CD4-positive, alpha-beta T cell treated with Interleukin-4 for 1 hour (primary cell): ENCODE measurements around the gene SSC4D.
A peak's percentile ranks its signal among the peaks of the same experiment; 100 is the strongest.
"Not testable (repeated sequence)": the region's sequence is repeated elsewhere in the genome, so short reads cannot be mapped to it uniquely, and the experiment has no call there.

Source experiments
- DNase-seq, 2 donors: peaks; one replicate each; pipeline ENCODE4 v3.0.0-alpha.2; 2020 to 2022

Gene SSC4D

DNA sequence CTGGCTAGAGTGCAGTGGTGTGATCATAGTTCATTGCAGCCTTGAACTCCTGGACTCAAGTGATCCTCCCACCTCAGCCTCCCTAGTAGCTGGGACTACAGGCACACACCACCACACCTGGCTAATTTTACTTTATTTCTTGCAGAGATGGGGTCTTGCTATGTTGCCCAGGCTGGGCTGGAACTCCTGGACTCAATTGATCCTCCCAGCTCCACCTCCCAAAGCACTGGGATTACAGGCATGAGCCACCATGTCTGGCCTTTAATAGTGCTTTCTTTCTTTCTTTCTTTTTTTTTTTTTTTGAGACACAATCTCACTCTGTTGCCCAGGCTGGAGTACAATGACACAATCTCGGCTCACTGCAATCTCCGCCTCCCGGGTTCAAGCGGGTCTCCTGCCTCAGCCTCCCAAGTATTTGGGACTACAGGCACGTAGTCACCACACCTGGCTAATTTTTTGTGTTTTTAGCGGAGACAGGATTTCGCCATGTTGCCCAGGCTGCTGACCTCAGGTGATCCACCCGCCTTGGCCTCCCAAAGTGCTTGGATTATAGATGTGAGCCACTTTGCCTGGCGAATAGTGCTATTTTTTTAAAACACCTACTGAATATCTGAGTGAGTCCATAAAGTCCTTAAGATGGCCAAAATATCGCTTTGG is 8.3 kb upstream of the SSC4D start:
- DNase-seq: not testable (repeated sequence)

DNA sequence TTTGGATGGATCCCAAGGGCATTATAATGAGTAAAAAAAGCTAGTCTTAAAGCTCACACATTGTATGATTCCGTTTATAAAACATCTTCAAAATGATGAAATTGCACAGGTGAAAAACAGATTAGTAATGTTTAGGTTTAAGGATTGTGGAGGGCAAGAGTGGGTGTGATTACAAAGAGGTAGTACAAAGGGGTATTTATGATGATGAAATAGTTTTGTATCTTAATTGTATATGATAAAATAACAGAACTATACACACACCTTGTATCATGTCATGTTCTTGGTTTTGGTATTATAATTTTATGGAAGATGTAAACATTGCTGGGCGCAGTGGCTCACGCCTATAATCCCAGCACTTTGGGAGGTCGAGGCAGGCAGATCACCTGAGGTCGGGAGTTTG is 2.8 kb upstream of the SSC4D start:
- no peak for DNase-seq

DNA sequence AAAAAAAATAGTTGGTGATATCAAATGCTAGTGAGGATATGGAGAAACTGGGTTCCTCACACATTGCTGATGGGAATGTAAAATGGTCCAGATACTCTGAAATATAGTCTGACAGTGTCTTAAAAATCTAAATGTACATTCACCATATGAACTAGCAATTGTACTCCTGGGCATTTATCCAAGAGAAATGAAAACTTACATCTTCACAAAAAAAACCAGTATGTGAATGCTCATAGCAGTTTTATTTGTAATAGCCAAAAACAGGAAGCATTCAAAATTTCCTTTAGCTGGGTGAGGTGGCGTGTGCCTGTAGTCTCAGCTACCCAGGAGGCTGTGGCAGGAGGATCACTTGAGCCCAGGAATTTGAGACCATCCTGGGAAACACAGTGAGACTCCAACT is 2.1 kb upstream of the SSC4D start:
- no peak for DNase-seq

DNA sequence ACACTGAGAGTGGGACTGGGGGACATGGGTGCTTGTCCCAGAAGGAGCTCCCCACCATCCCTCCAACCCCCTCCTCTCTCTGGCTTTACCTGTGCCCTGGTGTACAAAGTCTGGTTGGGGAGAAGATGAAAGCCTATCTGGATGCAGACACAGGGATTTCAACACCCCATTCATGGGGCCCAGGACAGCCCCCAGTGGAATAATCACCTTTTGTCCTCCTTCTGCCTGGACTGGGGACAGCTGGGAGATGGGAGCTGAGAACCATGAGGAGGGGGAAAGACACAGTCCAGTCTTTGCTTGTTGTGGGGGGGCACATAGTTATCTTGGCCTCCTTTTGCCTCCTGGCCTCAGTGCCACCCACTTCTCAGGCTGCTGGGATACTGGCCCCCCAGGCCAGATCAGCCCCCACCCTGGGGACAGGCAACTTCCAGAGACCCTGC is 1.4 kb downstream of the SSC4D start:
- no peak for DNase-seq

DNA sequence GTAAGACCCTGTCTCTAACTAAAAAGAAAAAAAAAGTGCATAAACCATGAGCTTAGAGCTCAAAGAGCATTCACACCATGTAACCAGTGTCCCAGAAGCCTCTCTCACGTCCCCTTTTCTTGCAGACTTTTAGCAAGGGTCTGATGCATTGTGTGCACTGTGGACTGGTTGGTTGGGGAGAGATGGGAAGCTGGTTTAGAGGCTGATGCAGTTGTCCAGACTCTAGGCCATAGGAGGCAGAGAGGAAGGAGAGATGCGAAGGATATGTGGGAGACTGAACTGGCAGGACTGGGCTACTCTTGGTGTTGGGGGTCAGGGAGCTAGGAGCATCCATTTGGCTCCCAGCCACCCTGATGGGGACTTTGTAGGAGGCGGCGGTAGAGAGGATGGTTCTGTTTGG is 1.8 kb downstream of the SSC4D start:
- DNase-seq: no peak

DNA sequence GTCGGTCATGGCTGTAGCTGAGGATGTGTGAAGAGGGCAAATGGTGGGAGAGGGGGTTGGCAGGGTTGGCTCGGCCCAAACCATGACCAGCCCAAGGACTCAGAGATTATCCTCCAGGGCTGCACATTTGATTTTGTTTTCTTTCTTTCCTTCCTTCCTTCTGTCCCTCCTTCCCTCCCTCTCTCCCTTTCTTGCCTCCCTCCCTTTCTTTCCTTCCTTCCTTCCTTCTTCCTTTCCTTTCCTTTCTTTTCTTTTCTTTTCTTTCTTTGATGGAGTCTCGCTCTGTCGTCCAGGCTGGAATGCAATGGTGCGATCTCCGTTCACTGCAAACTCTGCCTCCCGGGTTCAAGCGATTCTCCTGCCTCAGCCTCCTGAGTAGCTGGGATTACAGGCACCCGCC is 3.8 kb downstream of the SSC4D start:
- no peak for DNase-seq

DNA sequence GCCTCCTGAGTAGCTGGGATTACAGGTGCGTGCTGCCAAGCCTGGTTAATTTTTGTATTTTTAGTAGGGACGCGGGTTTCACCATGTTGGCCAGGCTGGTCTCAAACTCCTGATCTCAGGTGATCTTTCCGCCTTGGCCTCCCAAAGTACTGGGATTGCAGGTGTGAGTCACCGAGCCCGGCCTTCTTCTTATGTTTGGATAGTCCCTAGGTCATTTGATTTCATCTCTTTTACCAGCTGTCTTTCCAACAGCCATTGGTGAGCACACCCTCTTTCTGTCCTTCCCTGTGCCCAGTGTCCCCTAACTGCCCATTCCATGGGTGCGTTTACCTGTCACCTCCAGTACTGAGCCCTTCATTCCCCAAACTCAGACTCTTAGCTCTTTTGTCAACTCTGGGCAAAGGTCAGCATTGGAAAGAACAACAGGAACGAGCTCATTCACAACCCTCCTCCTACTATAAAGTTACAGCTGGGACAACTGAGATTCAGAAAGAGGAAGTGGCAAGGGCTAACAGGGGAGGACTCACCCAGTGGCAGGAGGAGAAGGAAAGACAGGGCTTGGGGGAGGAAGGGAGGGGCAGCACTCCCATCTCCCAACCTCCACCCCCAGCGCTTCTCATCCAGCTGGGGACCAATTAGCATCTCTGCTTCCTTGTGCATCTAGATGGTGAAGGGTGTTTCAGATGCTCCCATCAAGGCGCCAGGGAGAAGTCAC is 5.6 kb downstream of the SSC4D start:
- peak in 1 of 2 donors; percentile 21 for DNase-seq

DNA sequence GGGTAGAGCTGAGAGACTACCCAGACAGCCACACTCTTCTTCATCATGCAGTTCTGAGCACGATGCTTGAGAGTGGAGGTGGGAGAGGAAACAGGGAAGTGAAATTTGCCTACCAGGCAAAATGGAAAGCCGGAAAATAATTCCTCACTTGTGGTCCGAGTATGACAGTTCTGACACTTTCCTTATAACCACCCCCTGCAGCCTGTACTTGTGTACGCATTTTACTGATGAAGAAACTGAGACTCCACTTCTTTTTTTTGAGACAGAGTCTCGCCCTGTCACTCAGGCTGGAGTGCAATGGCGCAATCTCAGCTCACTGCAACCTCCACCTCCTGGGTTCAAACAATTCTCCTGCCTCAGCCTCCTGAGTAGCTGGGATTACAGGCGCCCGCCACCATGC is 6.4 kb downstream of the SSC4D start:
- peak in 1 of 2 donors; percentile 15 for DNase-seq

DNA sequence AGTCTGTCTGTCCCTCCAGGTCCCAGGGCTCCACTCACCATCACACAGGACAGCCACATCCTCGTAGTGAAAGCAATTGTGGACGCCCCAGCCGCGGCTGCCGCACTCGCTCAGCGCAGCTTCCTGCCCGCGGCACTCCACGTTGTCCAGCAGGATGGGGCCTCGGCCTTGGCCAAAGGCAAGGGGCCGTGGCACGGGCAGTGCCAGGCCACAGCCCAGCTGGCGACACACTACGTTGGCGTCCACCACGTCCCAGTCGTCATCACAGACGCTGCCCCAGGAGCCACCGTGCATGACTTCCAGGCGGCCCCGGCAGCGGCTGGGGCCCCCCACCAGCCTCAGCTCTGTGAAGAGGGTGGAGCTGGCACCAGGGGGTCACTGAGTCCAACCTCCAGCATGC is 9.2 kb downstream of the SSC4D start:
- no peak for DNase-seq

DNA sequence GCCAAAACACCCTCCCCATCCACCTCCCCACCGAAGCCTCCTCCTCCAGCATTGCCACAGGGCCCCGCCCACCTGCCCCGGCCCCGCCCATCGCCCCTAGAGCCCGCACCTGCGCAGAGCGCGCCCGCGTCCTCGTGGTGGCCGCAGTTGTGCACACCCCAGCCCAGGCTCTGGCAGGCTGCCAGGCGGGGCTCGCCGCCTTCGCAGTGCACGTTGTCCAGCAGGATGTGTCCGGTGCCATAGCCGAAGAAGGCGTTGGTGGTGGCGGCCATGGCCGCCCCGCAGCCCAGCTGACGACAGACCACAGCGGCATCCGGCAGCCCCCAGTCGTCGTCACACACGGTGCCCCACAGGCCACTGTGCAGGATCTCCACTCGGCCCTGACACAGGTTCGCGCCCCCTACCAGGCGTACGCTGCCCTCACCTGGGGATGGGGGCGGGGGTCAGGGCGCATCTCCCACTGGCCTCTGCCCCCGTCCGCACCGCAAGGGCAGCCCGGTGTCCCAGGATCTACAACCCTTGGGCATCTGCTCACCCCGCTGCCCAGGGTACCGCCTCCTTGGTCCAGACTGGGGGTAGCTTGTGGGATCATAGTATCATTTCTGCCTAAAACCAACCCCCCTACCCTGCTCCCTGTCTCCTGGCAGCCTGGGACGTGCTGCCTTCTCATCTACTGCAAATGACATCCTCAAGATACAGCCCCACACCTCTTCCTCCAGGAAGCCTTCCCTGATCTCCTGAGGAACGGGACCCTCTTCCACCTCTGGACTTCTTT is 11.9 kb downstream of the SSC4D start:
- DNase-seq: peak; percentile 86 to 89

DNA sequence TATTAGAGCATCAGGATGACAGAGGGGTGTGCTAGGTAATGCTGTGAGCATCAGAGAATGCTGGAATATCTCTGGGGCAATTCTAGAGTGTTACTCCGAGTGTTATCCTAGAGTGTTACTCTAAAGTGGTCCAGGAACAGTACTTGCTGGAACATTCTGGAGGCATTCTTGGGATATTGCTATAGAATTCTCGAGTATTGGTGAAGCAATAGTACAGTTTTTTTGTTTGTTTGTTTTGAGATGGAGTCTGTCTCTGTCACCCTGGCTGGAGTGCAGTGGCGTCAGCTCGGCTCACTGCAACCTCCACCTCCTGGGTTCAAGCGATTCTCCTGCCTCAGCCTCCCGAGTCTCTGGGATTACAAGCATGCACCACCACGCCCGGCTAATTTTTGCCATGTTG is 12.6 kb downstream of the SSC4D start:
- DNase-seq: no peak

DNA sequence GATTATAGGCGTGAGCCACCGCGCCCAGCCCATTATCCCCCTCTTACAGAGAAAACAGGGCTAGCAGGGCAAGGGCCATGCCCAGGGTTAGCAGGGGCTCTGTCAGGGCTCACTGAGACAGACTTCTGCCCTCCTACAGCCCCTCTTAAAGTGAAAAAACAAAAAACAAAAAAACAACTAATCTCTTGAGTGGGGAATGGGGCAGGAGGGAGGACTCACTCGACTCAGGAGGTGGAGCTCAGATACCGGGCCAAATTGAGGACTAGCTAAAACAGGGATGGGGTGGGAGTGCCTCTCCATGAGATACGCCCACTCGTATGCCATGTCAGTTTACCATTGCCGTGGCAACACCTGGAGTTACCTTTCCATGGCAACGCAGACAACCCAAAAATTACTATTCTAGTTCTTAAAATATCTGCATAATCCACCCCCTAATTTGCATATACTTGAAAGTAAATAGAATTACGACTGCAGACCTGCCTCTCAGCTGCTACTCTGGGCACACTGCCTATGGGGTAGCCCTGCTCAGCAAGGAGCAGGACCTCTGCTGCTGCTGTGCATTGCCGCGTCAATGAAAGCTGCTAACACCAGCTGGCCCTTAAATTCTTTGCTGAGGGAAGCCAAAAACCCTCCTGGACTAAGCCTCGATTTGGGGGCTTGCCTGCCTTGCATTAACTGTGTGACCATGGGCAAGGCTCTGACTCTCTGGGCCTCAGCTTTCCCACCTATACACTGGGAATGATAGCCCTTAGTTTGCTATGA is 13.4 kb downstream of the SSC4D start:
- no peak for DNase-seq

DNA sequence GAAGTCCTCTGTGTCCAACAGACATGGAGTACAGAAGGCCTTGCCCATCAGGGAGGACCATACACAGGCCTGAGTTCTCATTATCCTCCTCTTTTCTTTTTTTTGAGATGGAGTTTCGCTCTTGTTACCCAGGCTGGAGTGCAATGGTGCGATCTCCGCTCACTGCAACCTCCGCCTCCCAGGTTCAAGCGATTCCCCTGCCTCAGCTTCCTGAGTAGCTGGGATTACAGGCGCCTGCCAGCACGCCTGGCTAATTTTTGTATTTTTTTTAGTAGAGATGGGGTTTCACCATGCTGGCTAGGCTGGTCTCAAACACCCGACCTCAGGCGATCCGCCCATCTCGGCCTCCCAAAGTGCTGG is 13.9 kb downstream of the SSC4D start:
- DNase-seq: not testable (repeated sequence)

DNA sequence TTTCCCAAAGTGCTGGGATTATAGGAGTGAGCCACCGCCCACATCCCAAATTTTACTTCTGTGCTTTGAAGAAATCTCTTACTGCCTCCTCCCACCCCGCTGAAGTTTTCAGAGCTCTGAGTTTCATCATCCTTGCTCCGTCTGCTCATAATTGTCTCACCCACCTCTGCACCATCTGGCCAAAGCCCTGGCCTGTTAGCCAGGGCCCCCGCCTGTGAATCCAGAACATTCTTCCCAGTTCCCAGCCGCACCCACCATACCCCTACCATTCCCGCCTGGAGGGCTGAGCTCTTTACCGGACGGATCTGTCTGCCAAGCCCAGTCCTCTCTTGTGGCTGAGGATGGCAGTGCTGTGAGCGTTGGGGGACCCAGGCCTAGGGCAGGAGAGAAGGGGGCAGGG is 14.5 kb downstream of the SSC4D start:
- no peak for DNase-seq

DNA sequence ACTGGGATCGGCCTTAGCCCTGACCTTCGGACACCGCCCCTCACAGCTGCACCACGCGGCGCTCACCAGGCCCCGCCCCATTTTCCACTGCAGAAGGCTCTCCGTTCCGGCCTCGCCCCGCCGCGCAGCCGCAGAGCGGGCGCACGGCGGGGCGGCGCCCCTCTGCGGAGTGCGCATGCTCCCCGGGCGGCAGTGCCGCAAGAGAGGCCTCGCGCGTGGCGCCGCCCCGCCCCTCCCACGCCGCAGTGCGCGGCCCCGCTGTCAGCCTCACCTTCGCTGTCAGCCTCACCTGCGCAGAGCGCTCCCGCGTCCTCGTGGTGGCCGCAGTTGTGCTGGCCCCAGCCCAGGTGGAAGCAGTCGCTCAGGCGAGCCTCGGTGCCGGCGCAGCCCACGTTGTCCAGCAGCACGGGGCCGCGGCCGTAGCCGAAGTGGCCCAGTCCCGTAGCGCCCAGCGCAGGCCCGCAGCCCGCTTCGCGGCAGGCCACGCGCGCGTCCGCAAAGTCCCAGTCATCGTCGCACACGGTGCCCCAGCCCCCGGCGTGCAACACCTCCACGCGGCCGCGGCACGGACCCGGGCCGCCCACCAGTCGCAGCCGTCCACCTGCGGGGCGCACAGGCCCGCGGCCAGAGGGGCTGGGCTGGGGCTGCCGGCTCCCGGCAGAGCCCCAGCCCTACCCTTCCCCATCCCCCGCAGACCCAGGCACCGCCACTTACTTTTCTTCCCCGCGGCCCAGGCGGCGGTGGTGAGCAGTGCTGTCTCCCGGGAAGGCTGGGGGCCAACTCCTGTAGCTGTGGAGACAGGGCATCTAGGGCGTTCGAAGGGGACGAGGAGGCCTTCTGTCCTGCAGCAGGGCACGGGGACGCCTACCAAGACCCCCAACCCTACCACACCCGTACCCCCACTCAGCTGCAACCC is 16.1 kb downstream of the SSC4D start:
- DNase-seq: peak; percentile 92 to 93

DNA sequence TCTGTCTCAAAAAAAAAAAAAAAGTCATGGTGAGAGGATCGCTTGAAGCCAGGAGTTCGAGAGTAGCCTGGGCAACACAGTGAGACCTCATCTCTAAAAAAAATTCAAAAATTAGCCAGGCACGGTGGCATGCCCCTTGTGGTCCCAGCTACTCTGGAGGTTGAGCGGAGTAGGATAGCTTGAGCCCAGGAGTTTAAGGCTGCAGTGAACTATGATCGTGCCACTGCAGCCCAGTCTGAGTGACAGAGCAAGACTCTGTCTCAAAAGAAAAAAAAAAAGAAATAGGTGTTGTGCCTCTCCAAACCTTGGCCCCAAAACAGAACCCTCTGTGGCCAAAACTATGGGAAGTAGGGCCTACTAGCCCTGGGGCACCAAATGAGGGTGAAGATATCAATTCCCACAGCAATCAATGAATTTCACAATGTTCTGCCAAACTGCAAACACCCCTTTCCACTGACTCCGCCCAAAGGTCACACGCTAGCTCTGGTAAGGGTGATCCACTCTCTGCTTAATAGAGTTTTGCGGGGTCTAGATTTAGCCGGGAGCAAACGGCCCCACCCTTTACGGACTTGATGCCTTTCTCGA is 16.9 kb downstream of the SSC4D start:
- no peak for DNase-seq

DNA sequence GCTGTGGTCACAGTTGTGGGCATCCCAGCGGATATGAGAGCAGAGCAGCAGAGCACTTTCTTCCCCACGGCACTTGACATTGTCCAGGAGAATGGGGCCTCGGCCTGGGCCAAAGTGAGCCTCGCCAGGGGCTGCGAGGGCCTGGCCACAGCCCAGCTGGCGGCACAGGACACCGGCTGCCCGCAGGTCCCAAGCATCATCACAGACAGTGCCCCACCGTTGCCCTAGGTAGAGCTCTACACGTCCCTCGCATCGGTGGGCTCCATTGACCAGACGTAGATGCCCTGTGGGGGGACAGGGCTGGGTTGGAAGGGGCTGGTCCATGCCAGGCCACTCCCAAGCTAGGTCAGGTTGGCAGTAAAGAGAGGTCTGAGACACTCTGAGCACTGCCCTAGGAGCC is 19.4 kb downstream of the SSC4D start:
- DNase-seq: no peak

DNA sequence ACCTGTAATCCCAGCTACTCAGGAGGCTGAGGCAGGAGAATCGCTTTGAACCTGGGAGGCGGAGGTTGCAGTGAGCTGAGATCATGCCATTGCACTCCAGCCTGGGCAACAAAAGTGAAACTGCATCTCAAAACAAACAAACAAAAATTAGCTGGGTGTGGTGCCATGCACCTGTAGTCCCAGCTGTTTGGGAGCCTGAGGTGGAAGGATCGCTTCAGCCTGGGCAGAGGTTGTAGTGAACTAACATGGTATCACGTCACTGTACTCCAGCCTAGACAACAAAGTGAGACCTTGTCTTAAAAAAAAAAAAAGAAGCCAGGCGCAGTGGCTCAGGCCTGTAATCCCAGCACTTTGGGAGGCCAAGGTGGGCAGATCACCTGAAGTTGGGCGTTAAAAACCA is 21.7 kb downstream of the SSC4D start:
- not testable (repeated sequence) for DNase-seq

DNA sequence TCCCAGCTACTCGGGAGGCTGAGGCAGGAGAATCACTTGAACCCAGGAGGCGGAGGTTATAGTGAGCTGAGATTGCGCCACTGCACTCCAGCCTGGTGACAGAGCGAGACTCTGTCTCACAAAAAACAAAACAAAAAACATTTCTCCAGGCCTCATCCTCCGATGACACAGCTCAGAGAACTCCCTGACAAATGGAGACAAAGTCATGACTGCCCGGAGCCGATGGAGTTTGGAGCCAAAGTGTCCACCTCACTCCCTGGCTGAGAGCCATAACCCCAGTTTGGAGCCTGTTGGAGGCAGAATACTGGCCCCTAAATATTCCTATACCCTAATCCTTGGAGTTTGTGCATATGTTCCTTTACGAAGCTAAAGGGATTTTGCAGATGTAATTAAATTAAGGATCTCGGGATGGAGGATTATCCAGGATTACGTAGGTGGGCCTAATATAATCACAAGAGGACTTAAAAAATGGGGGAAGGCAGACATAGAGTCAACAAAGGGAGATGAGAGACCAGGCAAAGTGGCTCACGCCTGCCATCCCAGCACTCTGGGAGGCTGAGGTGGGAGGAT is 22.7 kb downstream of the SSC4D start:
- DNase-seq: no peak

DNA sequence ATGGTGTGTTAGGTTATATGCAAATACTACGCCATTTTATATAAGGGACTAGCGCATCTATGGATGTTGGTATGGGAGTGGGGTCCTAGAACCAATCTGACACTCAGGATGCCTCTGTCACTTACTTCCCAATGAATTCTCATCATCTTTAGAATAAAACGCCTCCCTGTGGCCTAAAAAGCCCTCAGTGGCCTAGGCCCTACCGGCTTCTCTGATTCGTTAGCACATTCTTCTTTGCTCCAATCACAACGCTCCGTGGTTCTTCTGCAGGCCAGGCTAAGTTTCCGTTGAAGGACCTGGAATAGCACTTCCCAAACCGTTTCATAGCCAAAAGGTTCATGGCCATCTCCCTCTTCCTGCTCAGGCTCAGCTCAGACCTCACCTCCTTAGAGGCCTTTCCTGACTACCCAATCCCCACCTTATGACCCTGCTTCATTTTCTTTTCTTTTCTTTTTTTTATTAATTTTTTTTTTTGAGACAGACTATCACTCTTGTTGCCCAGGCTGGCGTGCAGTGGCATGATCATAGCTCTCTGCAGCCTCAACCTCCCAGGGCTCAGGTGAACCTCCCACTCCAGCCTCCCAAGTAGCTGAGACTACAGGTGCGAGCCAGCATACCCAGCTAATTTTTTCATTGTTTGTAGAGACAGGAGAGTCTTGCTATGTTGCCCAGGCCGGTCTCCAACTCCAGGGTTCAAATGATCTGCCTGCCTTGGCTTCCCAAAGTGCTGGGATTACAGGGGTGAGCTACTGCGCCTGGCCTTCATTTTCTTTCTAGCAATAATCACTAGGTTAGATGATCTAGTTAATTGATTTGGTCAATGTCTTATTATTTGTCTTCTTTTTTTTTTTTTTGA is 26.2 kb downstream of the SSC4D start:
- DNase-seq: no peak
